ENCODE data around the gene AGPS. TPM values are rescaled to one million over a fixed set of nuclear protein-coding genes. Genes with fewer than 3 reads are reported as not detected.

Gene AGPS
- total and polyA plus RNA-seq, 2 of the 13 experiments (the other 11 are each of a cell fraction or from before 2014, with no cell fraction given): 39.4 to 99.0 TPM

- TF ChIP-seq ZBTB40 (IDR thresholded peaks at IDR 0.05) (no peak), ZBTB40 (CRISPR knock-in tag; IDR thresholded peaks at IDR 0.05) (no peak), ZBTB49 (CRISPR knock-in tag; IDR thresholded peaks at IDR 0.05; ENCODE audit: borderline replicate concordance) (no peak), HNRNPUL1 (IDR thresholded peaks at IDR 0.05; ENCODE audit: low read depth, low read length) (no peak)
Observed at GRCh38 chr2:177383935-177384334, 8.6 kb upstream of the AGPS start (continued).
